Psoas muscle (tissue), 8 donors: ENCODE results near the gene TXNL1. TPM values are rescaled to one million over a fixed set of nuclear protein-coding genes. Genes with fewer than 3 reads are reported as not detected.

Experiments
- ATAC-seq, 4 donors: fragments of 200-7000 bp; cut with Tn5 transposase; one replicate each; pipeline ENCODE4 v1.9.1; 2020; ENCODE audit warnings: moderate library complexity in 3 of 4, mild to moderate bottlenecking in 2 of 4
- DNase-seq, 2 donors: peaks; one replicate each; pipeline ENCODE4 v3.0.0-alpha.2; 2020
- H3K27ac ChIP-seq: fragments of 200-600 bp; one replicate; pipeline ENCODE4 v1.8.0; 2022
- H3K27me3 ChIP-seq, 3 donors: fragments of 200-600 bp in 1 of 3; one replicate each; pipeline versions ENCODE4 v1.6.1 to v1.8.0; 2013 to 2022; ENCODE audit warnings: low read length in 2 of 3, mild to moderate bottlenecking in 2 of 3, moderate library complexity in 1 of 3; ENCODE audit not compliant: insufficient read depth in 3 of 3
- H3K36me3 ChIP-seq, 2 donors: fragments of 200-600 bp in 1 of 2; one replicate each; pipeline versions ENCODE4 v1.6.1 to v1.8.0; 2013 to 2022; ENCODE audit warnings: low read depth in 1 of 2, mild to moderate bottlenecking in 1 of 2, moderate library complexity in 1 of 2; ENCODE audit not compliant: insufficient read depth in 1 of 2
- H3K4me1 ChIP-seq: fragments of 200-600 bp; one replicate; pipeline ENCODE4 v1.8.0; 2022
- H3K4me3 ChIP-seq: fragments of 200-600 bp; one replicate; pipeline ENCODE4 v1.8.0; 2022; ENCODE audit warnings: mild to moderate bottlenecking
- H3K9me3 ChIP-seq: fragments of 200-600 bp; one replicate; pipeline ENCODE4 v1.8.0; 2022
- WGBS, 3 donors: extraction: QIAGEN DNeasy Blood & Tissue Kit; methylation state at CpG; one replicate each; pipeline versions ENCODE4 v1.1.6 to v1.1.7; 2013; 5-methylcytosine and 5-hydroxymethylcytosine counted together
- intact Hi-C, 2 donors: fragments of 100-400 bp; cut with DNase I; formaldehyde crosslinking; loops; one replicate each; pipeline versions ENCODE4 v1.11.0 to v1.14.2; 2022
- polyA plus RNA-seq, 3 donors: library from polyadenylated mRNA; stranded (reverse); fragments of 200-250 nt; gene quantifications; one replicate each; pipeline ENCODE4 v1.2.3, GENCODE V29; 2013
- total RNA-seq, 4 donors: library from RNA; stranded (reverse); fragmentation: NEBNext Ultra II Directional in 2 of 4; extraction: Animal tissue kit (Norgen Biotek cat#: 25700) in 2 of 4; gene quantifications; one replicate each; pipeline versions ENCODE4 v1.2.1 to v1.2.4, GENCODE V29; 2021 to 2023
- TF ChIP-seq, protein P1 (sequence below): fragments of 200-600 bp; IDR thresholded peaks from one replicate; pipeline ENCODE4 v1.8.0; 2022; ENCODE audit warnings: antibody characterized with exemption
- donor health status: healthy with polysubstance abuse.
- donor health status: DM: no; HTN: no; CAD: no; lungs with moderate emphysema.
- donor health status: Bipolar disorder and iron deficiency.
- donor health status: healthy.
- donor health status: DM: yes; HTN: yes; CAD: no.
- donor health status: DM: no; HTN: no; CAD: no.
- donor health status: DM: no; HTN: no; CAD: no.
- donor health status: DM: yes; HTN: yes; CAD: no.

TXNL1 gene
- total and polyA plus RNA-seq, 7 donors: 116 to 186 (median 134) TPM

DNA sequence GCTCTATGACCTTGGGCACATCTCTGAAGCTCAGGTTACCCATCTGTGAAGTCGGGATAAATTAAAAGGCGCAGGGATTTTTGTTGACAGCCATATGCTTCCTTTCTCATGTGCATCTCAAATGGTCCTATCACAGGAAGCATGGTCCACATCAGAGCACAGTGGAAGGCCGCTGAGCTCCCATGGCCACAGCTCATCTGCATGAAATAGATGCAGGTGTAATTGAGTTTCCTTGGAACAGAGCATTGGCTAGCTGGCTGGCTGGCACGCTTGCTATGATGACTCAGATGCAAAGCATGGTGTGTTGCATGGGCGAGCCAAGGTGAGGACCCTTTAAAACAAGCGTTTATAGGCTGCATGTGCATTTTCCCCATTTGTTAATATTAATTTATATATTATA, 79.3 kb downstream of the TXNL1 start:
- Histone ChIP-seq H3K9me3 (no peaks in the 10 kb centered on the region), H3K36me3 (no peaks in the 10 kb centered on the region), H3K27me3 (no peaks in the 10 kb centered on the region), H3K4me1 (no peaks in the 10 kb centered on the region), H3K27ac (no peak overlapping the region), H3K4me3 (no peak overlapping the region)
- ATAC-seq: no peak
- WGBS, 3 donors: 72 to 74% (median 73%) methylated on average over 6 of the region's 6 CpGs
- DNase-seq: no peak
- intact Hi-C loops: no loop called here
- TF ChIP-seq, protein P1, sequence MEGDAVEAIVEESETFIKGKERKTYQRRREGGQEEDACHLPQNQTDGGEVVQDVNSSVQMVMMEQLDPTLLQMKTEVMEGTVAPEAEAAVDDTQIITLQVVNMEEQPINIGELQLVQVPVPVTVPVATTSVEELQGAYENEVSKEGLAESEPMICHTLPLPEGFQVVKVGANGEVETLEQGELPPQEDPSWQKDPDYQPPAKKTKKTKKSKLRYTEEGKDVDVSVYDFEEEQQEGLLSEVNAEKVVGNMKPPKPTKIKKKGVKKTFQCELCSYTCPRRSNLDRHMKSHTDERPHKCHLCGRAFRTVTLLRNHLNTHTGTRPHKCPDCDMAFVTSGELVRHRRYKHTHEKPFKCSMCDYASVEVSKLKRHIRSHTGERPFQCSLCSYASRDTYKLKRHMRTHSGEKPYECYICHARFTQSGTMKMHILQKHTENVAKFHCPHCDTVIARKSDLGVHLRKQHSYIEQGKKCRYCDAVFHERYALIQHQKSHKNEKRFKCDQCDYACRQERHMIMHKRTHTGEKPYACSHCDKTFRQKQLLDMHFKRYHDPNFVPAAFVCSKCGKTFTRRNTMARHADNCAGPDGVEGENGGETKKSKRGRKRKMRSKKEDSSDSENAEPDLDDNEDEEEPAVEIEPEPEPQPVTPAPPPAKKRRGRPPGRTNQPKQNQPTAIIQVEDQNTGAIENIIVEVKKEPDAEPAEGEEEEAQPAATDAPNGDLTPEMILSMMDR: no peak

DNA sequence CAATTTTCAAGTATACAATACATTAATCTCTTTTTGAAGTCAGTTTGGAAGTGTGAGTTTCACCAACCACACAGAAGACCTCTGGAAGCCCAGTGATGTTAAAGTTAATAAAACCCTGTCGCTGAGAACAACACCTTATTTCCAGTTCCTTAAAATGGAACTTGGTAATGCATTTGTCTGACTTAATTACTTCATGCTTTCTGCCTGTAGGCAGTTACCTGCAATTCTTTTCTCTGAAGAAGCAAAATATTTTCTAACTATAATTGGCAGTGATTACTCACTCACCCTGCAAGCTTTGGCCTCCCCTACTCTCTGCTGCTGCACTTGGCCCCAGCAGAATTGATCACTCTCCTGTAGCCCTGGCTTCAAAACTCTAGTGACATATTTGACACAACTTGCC, 81.5 kb downstream of the TXNL1 start:
- Histone ChIP-seq H3K27me3 (no peaks in the 10 kb centered on the region), H3K36me3 (no peaks in the 10 kb centered on the region), H3K4me3 (no peak overlapping the region), H3K27ac (no peak overlapping the region), H3K9me3 (no peaks in the 10 kb centered on the region), H3K4me1 (no peaks in the 10 kb centered on the region)
- ATAC-seq: no peak
- 92 to 100% (median 97%) methylated on average over 1 of the region's 1 CpG for WGBS, 3 donors
- DNase-seq: no peak
- intact Hi-C loops: no loop called here
- TF ChIP-seq, protein P1: no peak

DNA sequence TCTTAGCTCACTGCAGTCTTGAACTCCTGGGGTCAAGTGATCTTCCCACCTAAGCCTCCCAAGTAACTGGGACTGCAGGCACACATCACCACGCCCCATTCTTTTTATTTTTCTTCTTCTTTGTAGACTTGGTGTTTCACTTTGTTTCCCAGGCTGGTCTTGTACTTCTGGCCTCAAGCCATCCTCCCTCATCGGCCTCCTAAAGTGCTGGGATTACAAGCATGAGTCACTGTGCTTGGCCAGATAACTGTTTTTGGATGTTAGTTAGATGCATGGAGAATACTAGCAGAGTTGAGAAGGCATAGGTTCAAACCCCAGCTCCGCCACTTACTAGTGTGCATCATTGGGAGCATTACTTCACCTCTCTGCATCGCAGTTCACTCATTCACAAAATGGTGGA, 88.3 kb downstream of the TXNL1 start:
- no peak overlapping the region for H3K4me3 ChIP-seq
- H3K27ac ChIP-seq: no peak overlapping the region
- intact Hi-C loops: no loop called here
- ATAC-seq (no peak), DNase-seq (no peak)
- H3K4me1 ChIP-seq: no peaks in the 10 kb centered on the region
- WGBS, 3 donors: 80 to 89% (median 81%) methylated on average over 4 of the region's 4 CpGs
- H3K9me3 ChIP-seq: no peaks in the 10 kb centered on the region
- TF ChIP-seq, protein P1: no peak
- H3K27me3 ChIP-seq: no peaks in the 10 kb centered on the region
- H3K36me3 ChIP-seq: no peaks in the 10 kb centered on the region

Other genes starting within 250 kb of the TXNL1 start
- gene WDR7, start 12.8 kb upstream of the TXNL1 start, total RNA-seq: 10 to 100 TPM; 15.5 to 24.4 (median 21.6) TPM
- gene WDR7, start 12.8 kb upstream of the TXNL1 start, polyA plus RNA-seq: 10 to 100 TPM in 1 of 3 donors, 1 to 10 TPM in 2; 2.6 to 14.5 (median 4.7) TPM